ENCODE data around the gene TMEM151B.
"Not testable (repeated sequence)": the region's sequence is repeated elsewhere in the genome, so short reads cannot be mapped to it uniquely, and the experiment has no call there.

Gene TMEM151B

GRCh38 chr6:44269921-44270525 is at the start of gene TMEM151B:
Gene TMEM151B (plus strand): TSS chr6:44270450. CDS start chr6:44270743, 293 bp downstream.
- peak; percentile 37 for DNase-seq

- DNase-seq = no peak
Measured at GRCh38 chr6:44220913-44221290, 49.3 kb upstream of the TMEM151B start.

- peak; percentile 78 for DNase-seq
Measured at GRCh38 chr6:44221291-44221960, 48.8 kb upstream of the TMEM151B start.

GRCh38 chr6:44221961-44222335 is 48.3 kb upstream of the TMEM151B start:
- no peak for DNase-seq

GRCh38 chr6:44222486-44223318 is 47.5 kb upstream of the TMEM151B start:
- DNase-seq = peak; percentile 51

- peak; percentile 78 for DNase-seq
Measured at GRCh38 chr6:44223319-44224028, 46.8 kb upstream of the TMEM151B start, which contains the start of gene SLC29A1. Gene SLC29A1 (plus strand): TSS chr6:44223595. CDS start chr6:44227314, 3,719 bp downstream.

GRCh38 chr6:44224029-44224964 is 46.0 kb upstream of the TMEM151B start:
- DNase-seq = no peak

- DNase-seq = no peak
Measured at GRCh38 chr6:44224965-44225305, 45.3 kb upstream of the TMEM151B start.

GRCh38 chr6:44225579-44226325 is 44.5 kb upstream of the TMEM151B start:
- no peak for DNase-seq

- no peak for DNase-seq
Measured at GRCh38 chr6:44226368-44227147, 43.7 kb upstream of the TMEM151B start.

GRCh38 chr6:44227148-44227793 is 43.0 kb upstream of the TMEM151B start:
- no peak for DNase-seq

- DNase-seq = no peak
Measured at GRCh38 chr6:44228031-44228430, 42.2 kb upstream of the TMEM151B start.

- DNase-seq = no peak
Measured at GRCh38 chr6:44228433-44228832, 41.8 kb upstream of the TMEM151B start.

- DNase-seq = no peak
Measured at GRCh38 chr6:44228836-44229235, 41.4 kb upstream of the TMEM151B start.

- no peak for DNase-seq
Measured at GRCh38 chr6:44229376-44230033, 40.7 kb upstream of the TMEM151B start.

- no peak for DNase-seq
Measured at GRCh38 chr6:44230034-44230675, 40.1 kb upstream of the TMEM151B start.

- DNase-seq = not testable (repeated sequence)
Measured at GRCh38 chr6:44231426-44231825, 38.8 kb upstream of the TMEM151B start.

GRCh38 chr6:44232676-44233566 is 37.3 kb upstream of the TMEM151B start:
- DNase-seq = no peak

All from NCI-H345 (cell line).